GM23338 (cell line): ENCODE measurements around the gene C2CD3. TPM values are rescaled to one million over a fixed set of nuclear protein-coding genes. Genes with fewer than 3 reads are reported as not detected.

ENCODE experiments used
- ATAC-seq: fragments of 200-7000 bp; cut with Tn5 transposase; 3 replicates; pipeline ENCODE4 v1.9.1; 2020
- DNase-seq: peaks from one replicate; pipeline ENCODE4 v3.0.0-alpha.2; 2015; ENCODE audit warnings: low spot score
- H2AFZ ChIP-seq: fragments of 200-600 bp; sonication (generic); 2 replicates; pipeline ENCODE4 v1.8.0; 2016; ENCODE audit warnings: antibody characterized with exemption, mild to moderate bottlenecking, moderate library complexity
- H3F3A ChIP-seq: fragments of 200-600 bp; sonication (generic); replicated peaks from 2 replicates; pipeline ENCODE4 v1.8.0; 2017; ENCODE audit warnings: antibody characterized with exemption, mixed run types, low read depth
- H3K27ac ChIP-seq: fragments of 200-600 bp; sonication (generic); 2 replicates; pipeline ENCODE4 v1.6.1; 2016; ENCODE audit warnings: low read depth
- H3K27me3 ChIP-seq: fragments of 200-600 bp; sonication (generic); 2 replicates; pipeline ENCODE4 v1.8.0; 2016; ENCODE audit warnings: mild to moderate bottlenecking, mixed run types, moderate library complexity; ENCODE audit not compliant: insufficient read depth
- H3K36me3 ChIP-seq: fragments of 200-600 bp; sonication (generic); 2 replicates; pipeline ENCODE4 v1.8.0; 2016; ENCODE audit warnings: mild to moderate bottlenecking; ENCODE audit not compliant: insufficient read depth
- H3K4me1 ChIP-seq: fragments of 200-600 bp; sonication (generic); 2 replicates; pipeline ENCODE4 v1.8.0; 2016; ENCODE audit warnings: mild to moderate bottlenecking, moderate library complexity; ENCODE audit not compliant: insufficient read depth
- H3K4me2 ChIP-seq: fragments of 200-600 bp; sonication (generic); 2 replicates; pipeline ENCODE4 v1.7.1; 2017; ENCODE audit warnings: mixed run types
- H3K4me3 ChIP-seq: fragments of 200-600 bp; sonication (generic); 2 replicates; pipeline ENCODE4 v1.6.1; 2016; ENCODE audit warnings: mixed run types
- H3K79me2 ChIP-seq: fragments of 200-600 bp; sonication (generic); replicated peaks from 2 replicates; pipeline ENCODE4 v1.8.0; 2017; ENCODE audit warnings: mild to moderate bottlenecking; ENCODE audit not compliant: insufficient read depth
- H3K9me2 ChIP-seq: fragments of 200-600 bp; sonication (generic); 2 replicates; pipeline ENCODE4 v1.8.0; 2017; ENCODE audit not compliant: insufficient read depth
- H4K20me1 ChIP-seq: fragments of 200-600 bp; sonication (generic); replicated peaks from 2 replicates; pipeline ENCODE4 v1.8.0; 2017; ENCODE audit warnings: mild to moderate bottlenecking; ENCODE audit not compliant: insufficient read depth
- H3K27ac Mint-ChIP-seq: 2 replicates; pipeline ENCODE4 v1.8.0; 2020; ENCODE audit warnings: inconsistent platforms, mild to moderate bottlenecking, moderate library complexity, mixed read lengths
- H3K27me3 Mint-ChIP-seq: 3 replicates; pipeline ENCODE4 v1.8.0; 2022; ENCODE audit warnings: low read depth, mild to moderate bottlenecking, moderate library complexity, mixed read lengths, inconsistent platforms; ENCODE audit not compliant: insufficient read depth, poor library complexity
- H3K36me3 Mint-ChIP-seq: 3 replicates; pipeline ENCODE4 v1.8.0; 2021; ENCODE audit warnings: low read depth, mild to moderate bottlenecking, inconsistent platforms, moderate library complexity, mixed read lengths
- H3K4me1 Mint-ChIP-seq: 3 replicates; pipeline ENCODE4 v1.8.0; 2020; ENCODE audit warnings: mild to moderate bottlenecking, inconsistent platforms, mixed read lengths
- H3K4me3 Mint-ChIP-seq: 3 replicates; pipeline ENCODE4 v1.8.0; 2021; ENCODE audit warnings: moderate library complexity, mild to moderate bottlenecking, inconsistent platforms, mixed read lengths
- H3K9me3 Mint-ChIP-seq: 3 replicates; pipeline ENCODE4 v1.8.0; 2020; ENCODE audit warnings: moderate library complexity, mild to moderate bottlenecking, inconsistent platforms, mixed read lengths
- CREB1 ChIP-seq: fragments of 250-450 bp; sonication (Bioruptor Pico); IDR thresholded peaks from 2 replicates; pipeline ENCODE4 v1.5.0; 2020; ENCODE audit warnings: low read depth, mild to moderate bottlenecking, moderate library complexity
- CTCF ChIP-seq, 2 experiments: fragments of 200-600 bp in 1 of 2; sonication (generic) in 1 of 2; conservative IDR thresholded peaks; 2 replicates each; pipeline versions ENCODE4 v1.5.1 to v1.6.1; 2016 to 2017; ENCODE audit warnings: antibody characterized with exemption in 2 of 2, low read depth in 2 of 2, mild to moderate bottlenecking in 2 of 2, moderate library complexity in 1 of 2
- EZH2 ChIP-seq: fragments of 200-600 bp; sonication (generic); IDR thresholded peaks from one replicate; pipeline ENCODE4 v1.8.0; 2017; ENCODE audit warnings: antibody characterized with exemption, mild to moderate bottlenecking, low read depth; ENCODE audit not compliant: unreplicated experiment
- EZH2phosphoT487 ChIP-seq: fragments of 200-600 bp; sonication (generic); IDR thresholded peaks from one replicate; pipeline ENCODE4 v1.8.1; 2018; ENCODE audit warnings: antibody characterized with exemption; ENCODE audit not compliant: unreplicated experiment
- JUNB ChIP-seq: IDR thresholded peaks from one replicate; pipeline ENCODE4 v1.6.1; 2016; ENCODE audit warnings: antibody characterized with exemption; ENCODE audit not compliant: unreplicated experiment
- NANOG ChIP-seq: IDR thresholded peaks from 2 replicates; pipeline ENCODE4 v1.6.1; 2016; ENCODE audit warnings: antibody characterized with exemption, borderline replicate concordance
- POLR2AphosphoS5 ChIP-seq: IDR thresholded peaks from 2 replicates; pipeline ENCODE4 v1.6.1; 2016; ENCODE audit warnings: antibody characterized with exemption, low read depth
- REST ChIP-seq: IDR thresholded peaks from one replicate; pipeline ENCODE4 v1.6.1; 2018; ENCODE audit warnings: antibody characterized with exemption; ENCODE audit not compliant: unreplicated experiment
- ZNF114 ChIP-seq: fragments of 250-450 bp; sonication (Bioruptor Pico); IDR thresholded peaks from 2 replicates; pipeline ENCODE4 v1.5.0; 2020; ENCODE audit warnings: mild to moderate bottlenecking, moderate library complexity
- ZNF331 ChIP-seq: fragments of 250-450 bp; sonication (Bioruptor Pico); IDR thresholded peaks from 2 replicates; pipeline ENCODE4 v1.5.0; 2020; ENCODE audit warnings: low read depth, mild to moderate bottlenecking, moderate library complexity
- ZNF462 ChIP-seq: fragments of 250-450 bp; sonication (Bioruptor Pico); IDR thresholded peaks from 2 replicates; pipeline ENCODE4 v1.5.0; 2020; ENCODE audit warnings: mild to moderate bottlenecking, moderate library complexity
- polyA plus RNA-seq: library from polyadenylated mRNA; unstranded; fragments of >200 nt; fragmentation: Nextera tagmentation; extraction: Ambion mirVana; gene quantifications from 2 replicates; pipeline ENCODE4 v1.2.1, GENCODE V29; 2016
- total RNA-seq: library from RNA; depleted of rRNA; stranded (reverse); fragments of >200 nt; shearing (Covaris generic); gene quantifications from 2 replicates; pipeline ENCODE4 v1.2.3, GENCODE V29; 2014

C2CD3 gene
- total and polyA plus RNA-seq, 2 experiments from 2014 or later: 15.5 to 29.5 TPM

DNA sequence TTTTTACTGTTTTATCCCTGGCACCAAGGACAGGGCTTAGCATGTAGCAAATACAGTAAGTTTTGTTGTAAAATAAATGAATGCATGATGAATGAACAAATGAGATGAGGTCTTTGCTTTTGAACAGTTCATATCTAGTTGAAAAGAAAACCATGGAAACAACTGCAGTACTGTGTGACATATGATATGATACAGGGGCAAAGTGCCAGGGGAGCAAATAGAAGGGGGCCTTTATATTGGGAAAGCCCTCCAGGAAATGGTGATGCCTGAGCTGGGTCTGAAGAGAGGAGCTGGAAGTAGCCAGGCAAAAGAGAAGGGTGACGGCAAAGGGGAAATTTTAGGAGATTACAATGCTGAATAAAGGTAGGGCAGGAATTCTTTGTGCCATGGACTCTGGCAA, 98.1 kb downstream of the C2CD3 start:
- no peaks in the 10 kb centered on the region for H3K27me3 Mint-ChIP-seq
- H3K36me3 Mint-ChIP-seq: peaks cover 9% of the 10 kb centered on the region; the same call in 1 of the 3 replicates
- Histone ChIP-seq H3K4me2 (no peak overlapping the region), H3K4me1 (no peaks in the 10 kb centered on the region), H3K27me3 (no peaks in the 10 kb centered on the region), H2AFZ (no peak overlapping the region), H3K27ac (no peak overlapping the region), H4K20me1 (no peaks in the 10 kb centered on the region), H3K4me3 (no peak overlapping the region), H3K36me3 (0 out of 2 replicates have a peak, but pooled peaks cover 5% of the 10 kb centered on the region), H3F3A (no peaks in the 10 kb centered on the region), H3K79me2 (no peaks in the 10 kb centered on the region), H3K9me2 (no peaks in the 10 kb centered on the region)
- H3K4me1 Mint-ChIP-seq: no peaks in the 10 kb centered on the region
- TF ChIP-seq EZH2 (no peak), JUNB (no peak), ZNF331 (CRISPR knock-in tag) (no peak), ZNF114 (no peak), CREB1 (CRISPR knock-in tag) (no peak), REST (no peak), POLR2AphosphoS5 (no peak), NANOG (no peak)
- H3K9me3 Mint-ChIP-seq: no peaks in the 10 kb centered on the region
- ATAC-seq: no peak
- no peak overlapping the region for H3K4me3 Mint-ChIP-seq
- no peak for DNase-seq
- no peak overlapping the region for H3K27ac Mint-ChIP-seq

GRCh38 chr11:74072286-74072685, 98.5 kb downstream of the C2CD3 start:
- no peak overlapping the region for H3K4me2 ChIP-seq
- Mint-ChIP-seq H3K9me3 (no peaks in the 10 kb centered on the region), H3K27ac (no peak overlapping the region), H3K4me1 (no peaks in the 10 kb centered on the region), H3K36me3 (peaks cover 9% of the 10 kb centered on the region; the same call in 1 of the 3 replicates), H3K4me3 (no peak overlapping the region), H3K27me3 (no peaks in the 10 kb centered on the region)
- no peaks in the 10 kb centered on the region for H3K79me2 ChIP-seq
- H3F3A ChIP-seq: no peaks in the 10 kb centered on the region
- no peak for DNase-seq
- H2AFZ ChIP-seq: no peak overlapping the region
- H3K27me3 ChIP-seq: no peaks in the 10 kb centered on the region
- H3K4me3 ChIP-seq: no peak overlapping the region
- 0 out of 2 replicates have a peak, but pooled peaks cover 5% of the 10 kb centered on the region for H3K36me3 ChIP-seq
- no peaks in the 10 kb centered on the region for H3K4me1 ChIP-seq
- no peak for ATAC-seq
- no peaks in the 10 kb centered on the region for H3K9me2 ChIP-seq
- no peak overlapping the region for H3K27ac ChIP-seq
- no peaks in the 10 kb centered on the region for H4K20me1 ChIP-seq
- TF ChIP-seq NANOG (no peak), ZNF114 (no peak), CTCF (conservative IDR thresholded peaks at IDR 0.05; ENCODE audit: low read depth in 2 of 2) (no peak), ZNF462 (CRISPR knock-in tag) (no peak), EZH2phosphoT487 (no peak), EZH2 (no peak), JUNB (no peak)
